ENCODE measurements around the gene RAB40B.

DNA sequence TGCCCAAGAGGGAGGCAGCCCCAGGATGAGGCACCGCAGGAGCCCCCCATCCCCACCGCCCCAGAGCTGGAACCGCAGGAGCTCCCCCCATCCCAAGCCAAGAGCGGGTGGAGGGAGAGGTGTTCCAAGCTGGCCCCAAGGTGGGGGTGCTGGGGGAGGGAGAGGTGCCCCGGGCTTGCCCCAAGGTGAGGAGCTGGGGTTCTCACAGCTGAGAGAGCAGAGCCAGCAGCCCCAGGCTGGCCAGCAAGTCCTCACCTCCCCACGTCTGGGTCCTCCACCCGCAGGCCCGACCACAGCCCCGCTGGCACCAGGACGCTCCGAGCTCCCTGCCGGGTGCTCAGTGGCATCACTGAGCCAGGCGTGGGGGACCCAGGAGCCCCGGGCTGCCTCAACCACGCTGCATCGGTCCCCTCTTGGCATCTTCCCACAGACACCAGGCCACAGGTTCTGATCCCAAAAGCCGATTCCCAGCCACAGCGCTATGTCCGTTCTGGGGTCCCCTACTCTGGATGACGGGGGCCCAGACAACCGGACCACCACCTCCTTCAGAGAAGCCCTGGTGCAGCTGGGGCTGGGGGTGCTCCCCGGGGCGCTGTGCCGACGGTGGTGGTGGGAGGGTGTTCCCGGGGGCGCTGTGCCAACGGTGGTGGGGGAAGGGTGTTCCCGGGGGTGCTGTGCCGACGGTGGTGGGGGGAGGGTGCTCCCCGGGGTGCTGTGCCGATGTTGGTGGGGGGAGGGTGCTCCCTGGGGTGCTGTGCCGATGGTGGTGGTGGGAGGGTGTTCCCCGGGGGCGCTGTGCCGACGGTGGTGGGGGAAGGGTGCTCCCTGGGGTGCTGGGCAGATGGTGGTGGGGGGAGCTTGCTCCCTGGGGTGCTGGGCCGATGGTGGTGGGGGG lies 34.9 kb downstream of the RAB40B start:
- TF ChIP-seq, protein P1, sequence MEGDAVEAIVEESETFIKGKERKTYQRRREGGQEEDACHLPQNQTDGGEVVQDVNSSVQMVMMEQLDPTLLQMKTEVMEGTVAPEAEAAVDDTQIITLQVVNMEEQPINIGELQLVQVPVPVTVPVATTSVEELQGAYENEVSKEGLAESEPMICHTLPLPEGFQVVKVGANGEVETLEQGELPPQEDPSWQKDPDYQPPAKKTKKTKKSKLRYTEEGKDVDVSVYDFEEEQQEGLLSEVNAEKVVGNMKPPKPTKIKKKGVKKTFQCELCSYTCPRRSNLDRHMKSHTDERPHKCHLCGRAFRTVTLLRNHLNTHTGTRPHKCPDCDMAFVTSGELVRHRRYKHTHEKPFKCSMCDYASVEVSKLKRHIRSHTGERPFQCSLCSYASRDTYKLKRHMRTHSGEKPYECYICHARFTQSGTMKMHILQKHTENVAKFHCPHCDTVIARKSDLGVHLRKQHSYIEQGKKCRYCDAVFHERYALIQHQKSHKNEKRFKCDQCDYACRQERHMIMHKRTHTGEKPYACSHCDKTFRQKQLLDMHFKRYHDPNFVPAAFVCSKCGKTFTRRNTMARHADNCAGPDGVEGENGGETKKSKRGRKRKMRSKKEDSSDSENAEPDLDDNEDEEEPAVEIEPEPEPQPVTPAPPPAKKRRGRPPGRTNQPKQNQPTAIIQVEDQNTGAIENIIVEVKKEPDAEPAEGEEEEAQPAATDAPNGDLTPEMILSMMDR (IDR thresholded peaks at IDR 0.05), result no peak
- TF ChIP-seq EZH2 (IDR thresholded peaks at IDR 0.05; ENCODE audit: borderline replicate concordance, insufficient read depth, low read depth, low read length, poor library complexity, severe bottlenecking), result no peak

All from B cell (primary cell).